Omental fat pad (tissue), 4 donors: ENCODE data around the gene LSM12. TPM values are rescaled to one million over a fixed set of nuclear protein-coding genes. Genes with fewer than 3 reads are reported as not detected.

Experiments used
- ATAC-seq: fragments of 150-250 bp; one replicate; pipeline ENCODE4 v1.9.1; 2016; ENCODE audit warnings: mild to moderate bottlenecking, moderate library complexity; ENCODE audit not compliant: low FRiP score
- DNase-seq: peaks from one replicate; pipeline ENCODE4 v3.0.0-alpha.2; 2019; ENCODE audit warnings: low spot score
- total RNA-seq, 4 donors: library from RNA; depleted of rRNA; stranded (reverse); fragments of >200 nt; gene quantifications; one replicate each; pipeline ENCODE4 v1.1.0, GENCODE V29; 2016
- TF ChIP-seq, protein P1 (sequence below), 3 donors: fragments of 450-650 bp; IDR thresholded peaks; one replicate each; pipeline ENCODE4 v1.5.1; 2016 to 2017; ENCODE audit warnings: antibody characterized with exemption in 3 of 3, mild to moderate bottlenecking in 3 of 3, moderate library complexity in 2 of 3

The LSM12 gene
- total RNA-seq, 4 donors from 2014 or later: 24.6 to 52.9 (median 47.4) TPM

DNA sequence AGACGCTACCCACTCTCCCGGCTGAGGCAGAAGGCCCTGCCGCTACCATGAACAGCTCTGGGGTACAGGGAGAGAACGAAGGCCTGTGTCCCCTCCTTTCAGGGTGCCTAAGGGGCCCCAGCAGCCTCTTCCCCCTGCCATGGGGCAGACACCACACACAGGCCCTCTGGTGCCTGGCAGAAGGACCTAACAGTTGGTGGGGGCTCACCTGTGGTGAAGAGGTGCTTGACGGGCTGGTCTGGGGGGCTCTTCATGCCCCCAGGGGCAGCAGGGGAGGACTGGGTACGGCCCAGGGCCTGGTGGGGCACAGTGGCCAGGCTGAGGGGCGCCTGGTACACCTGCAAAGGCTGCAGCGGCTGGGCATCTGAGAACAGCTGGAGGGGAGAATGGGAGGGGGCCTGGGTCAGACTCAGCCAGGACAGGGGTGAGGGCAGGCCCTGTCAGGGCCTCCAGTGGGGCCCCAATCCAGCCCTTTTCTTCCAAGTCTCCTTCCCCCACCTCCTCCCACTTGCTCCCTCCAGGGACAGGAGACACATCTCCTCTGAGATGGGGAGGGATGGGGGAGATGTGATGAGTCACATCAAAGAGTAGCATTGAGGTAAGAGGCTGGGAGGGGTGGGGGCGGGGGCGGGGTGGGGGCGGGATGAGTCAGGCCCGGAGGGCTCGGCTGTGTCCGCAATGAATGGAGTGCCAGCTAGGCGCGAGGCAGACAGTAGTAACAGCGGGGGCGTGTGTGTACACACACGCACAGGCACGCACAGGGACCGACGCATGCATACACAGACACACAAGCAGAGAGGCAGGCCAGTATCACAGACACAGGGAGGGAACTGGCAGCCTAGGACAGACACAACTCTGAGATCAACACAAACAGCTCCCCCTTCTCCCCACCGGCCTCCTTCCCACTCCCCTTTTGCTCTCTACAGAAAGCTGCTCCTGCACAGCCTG is 20.2 kb upstream of the LSM12 start:
- TF ChIP-seq, protein P1, sequence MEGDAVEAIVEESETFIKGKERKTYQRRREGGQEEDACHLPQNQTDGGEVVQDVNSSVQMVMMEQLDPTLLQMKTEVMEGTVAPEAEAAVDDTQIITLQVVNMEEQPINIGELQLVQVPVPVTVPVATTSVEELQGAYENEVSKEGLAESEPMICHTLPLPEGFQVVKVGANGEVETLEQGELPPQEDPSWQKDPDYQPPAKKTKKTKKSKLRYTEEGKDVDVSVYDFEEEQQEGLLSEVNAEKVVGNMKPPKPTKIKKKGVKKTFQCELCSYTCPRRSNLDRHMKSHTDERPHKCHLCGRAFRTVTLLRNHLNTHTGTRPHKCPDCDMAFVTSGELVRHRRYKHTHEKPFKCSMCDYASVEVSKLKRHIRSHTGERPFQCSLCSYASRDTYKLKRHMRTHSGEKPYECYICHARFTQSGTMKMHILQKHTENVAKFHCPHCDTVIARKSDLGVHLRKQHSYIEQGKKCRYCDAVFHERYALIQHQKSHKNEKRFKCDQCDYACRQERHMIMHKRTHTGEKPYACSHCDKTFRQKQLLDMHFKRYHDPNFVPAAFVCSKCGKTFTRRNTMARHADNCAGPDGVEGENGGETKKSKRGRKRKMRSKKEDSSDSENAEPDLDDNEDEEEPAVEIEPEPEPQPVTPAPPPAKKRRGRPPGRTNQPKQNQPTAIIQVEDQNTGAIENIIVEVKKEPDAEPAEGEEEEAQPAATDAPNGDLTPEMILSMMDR (IDR thresholded peaks at IDR 0.05): no peak
- ATAC-seq: peak; percentile 92
- peak; percentile 64 for DNase-seq

DNA sequence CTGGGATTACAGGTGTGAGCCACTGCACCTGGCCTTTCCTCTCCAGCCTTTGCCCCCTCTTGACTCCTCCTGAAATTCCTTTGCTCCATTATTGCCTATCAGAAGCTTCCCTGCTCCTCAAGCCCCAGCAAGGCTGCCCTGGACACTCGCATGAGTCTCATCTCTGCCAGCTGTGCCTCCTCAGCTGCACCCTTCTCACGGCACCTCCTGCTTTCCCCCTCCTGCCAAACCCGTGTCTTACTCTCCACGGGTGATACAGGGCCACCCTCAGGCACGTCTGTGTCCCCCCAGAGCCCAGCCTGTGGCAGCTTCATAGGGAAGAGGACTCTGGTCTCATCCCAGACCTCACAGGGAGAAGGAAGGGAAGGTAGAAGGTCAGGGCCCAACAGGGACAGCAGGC is 19.4 kb upstream of the LSM12 start:
- ATAC-seq: no peak
- TF ChIP-seq, protein P1 (IDR thresholded peaks at IDR 0.05): no peak
- no peak for DNase-seq

DNA sequence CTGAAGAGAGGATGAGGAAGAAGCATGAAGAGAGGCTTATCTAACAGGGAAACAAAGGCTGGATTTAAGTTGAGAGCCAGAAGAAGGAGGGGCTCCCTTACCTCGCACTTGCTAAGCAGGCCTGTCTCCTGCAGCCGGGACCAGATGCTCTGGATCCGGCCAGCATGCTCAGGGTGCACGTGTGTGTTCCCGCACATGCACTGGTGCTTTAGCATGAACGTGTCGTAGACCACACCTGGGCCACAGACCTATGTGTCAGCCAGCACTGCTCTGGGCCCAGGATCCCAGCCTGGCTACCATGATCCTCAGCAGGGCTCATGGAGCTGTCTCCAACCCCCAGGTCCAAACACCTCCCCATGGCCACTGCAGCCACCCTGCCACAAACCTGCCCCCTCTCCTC is 18.4 kb upstream of the LSM12 start:
- no peak for DNase-seq

DNA sequence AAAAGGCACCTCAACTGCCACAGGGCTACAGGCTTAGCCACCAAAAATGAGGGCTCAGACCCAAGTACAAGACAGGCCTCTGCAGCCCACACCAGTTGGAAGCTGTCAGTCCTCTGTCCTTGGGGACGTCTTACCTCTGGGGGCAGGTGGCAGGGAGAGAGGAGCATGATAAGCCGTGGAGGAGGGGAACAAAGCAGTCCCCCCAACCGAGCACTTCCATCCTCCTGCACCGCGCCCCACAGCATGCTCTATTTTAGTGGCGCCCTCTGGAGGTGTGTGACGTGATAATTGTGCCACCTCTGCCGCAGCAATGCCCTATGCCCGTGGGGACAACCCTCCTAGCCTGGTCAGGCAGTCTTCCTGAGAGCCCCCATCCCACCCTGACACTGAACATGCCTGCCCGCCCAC is 17.7 kb upstream of the LSM12 start:
- DNase-seq (no peak), ATAC-seq (no peak)
- TF ChIP-seq, protein P1 (IDR thresholded peaks at IDR 0.05): no peak

More for the DNA sequence above, 18.4 kb upstream of the LSM12 start:
- no peak for ATAC-seq
- TF ChIP-seq, protein P1 (IDR thresholded peaks at IDR 0.05): no peak

DNA sequence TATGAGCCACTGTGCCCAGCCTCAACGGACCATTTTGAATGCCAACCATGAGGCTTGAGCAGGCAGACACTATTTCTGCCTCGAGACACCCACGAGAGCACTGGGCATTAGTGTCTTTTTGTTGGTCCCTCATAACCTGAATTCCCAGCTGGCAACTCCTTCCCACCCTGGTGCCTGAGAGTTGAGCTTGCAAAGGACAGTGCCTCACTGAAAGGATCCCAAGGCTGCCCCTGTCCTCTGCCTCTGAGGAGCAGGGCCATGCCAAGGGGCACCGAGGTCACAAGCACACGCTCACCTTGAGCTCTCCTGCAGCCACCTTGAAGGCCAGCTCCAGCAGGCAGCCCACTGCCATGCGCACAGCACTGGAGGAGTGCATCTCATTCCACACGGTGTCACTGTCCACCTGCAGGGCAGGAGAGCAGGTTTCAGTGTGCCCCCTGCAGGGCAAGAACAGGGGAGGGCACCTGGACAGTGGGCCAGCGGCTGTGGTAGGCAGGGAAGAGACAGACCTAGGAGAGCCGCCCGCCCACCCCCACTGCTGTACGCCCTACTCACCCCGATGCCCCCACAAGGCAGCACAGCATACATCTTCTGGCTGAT is 16.9 kb upstream of the LSM12 start:
- DNase-seq (no peak), ATAC-seq (no peak)
- TF ChIP-seq, protein P1 (IDR thresholded peaks at IDR 0.05): no peak

DNA sequence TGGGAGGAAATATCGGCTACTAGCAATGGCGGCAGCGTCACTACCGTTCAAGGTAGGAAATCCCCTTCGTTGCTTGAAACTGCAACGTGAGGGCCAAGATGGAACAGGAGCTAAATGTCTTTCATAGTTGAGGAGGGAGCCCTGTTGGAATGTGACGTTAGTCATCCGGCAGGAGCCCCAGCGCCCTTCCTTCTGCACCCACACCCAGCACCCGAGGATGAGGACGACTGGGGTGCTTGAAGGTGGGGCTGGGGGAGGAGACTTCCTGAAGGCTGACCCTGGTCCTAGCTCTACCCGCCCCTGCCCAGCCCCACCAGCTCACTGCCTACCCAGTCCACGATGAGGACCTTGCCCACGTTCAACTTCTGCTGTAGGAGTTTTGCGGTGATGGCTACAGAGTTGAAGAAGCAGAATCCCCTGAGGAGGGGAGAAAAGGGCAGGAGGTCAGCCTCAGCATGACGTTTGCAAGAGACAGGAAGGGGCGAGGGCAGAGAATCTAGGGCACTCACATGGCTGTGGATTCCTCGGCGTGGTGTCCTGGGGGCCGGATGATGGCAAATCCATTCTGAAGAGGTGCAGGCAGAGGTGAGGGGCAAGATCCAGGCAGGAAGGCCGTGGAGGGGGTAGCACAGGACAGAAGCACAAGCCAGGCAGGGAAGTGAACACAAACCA is 15.9 kb upstream of the LSM12 start:
- no peak for DNase-seq

More for the DNA sequence above, 15.9 kb upstream of the LSM12 start:
- ATAC-seq: no peak
- TF ChIP-seq, protein P1 (IDR thresholded peaks at IDR 0.05): no peak
